Measurements from ENCODE around the gene AGRP.

DNA sequence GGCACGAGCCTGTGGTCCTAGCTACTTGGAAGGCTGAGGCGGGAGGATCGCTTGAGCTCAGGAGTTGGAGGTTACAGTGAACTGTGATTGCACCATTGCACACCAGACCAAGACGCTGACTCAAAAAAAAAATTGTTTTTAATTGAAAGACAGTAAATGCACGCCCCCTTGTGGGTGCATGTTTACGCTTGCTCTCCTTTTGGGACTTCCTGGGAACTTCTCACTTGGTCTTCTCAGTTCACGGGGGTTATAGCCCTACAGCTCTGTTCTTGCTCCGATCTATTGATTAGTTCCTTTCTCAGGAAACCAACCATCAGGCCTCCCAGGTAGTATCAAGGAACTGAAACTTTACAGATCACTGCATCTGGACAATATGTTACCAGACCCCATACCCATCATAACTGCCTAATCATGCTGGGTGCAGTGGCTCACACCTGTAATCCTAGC, 31.1 kb upstream of the AGRP start:
- TF ChIP-seq, protein P1, sequence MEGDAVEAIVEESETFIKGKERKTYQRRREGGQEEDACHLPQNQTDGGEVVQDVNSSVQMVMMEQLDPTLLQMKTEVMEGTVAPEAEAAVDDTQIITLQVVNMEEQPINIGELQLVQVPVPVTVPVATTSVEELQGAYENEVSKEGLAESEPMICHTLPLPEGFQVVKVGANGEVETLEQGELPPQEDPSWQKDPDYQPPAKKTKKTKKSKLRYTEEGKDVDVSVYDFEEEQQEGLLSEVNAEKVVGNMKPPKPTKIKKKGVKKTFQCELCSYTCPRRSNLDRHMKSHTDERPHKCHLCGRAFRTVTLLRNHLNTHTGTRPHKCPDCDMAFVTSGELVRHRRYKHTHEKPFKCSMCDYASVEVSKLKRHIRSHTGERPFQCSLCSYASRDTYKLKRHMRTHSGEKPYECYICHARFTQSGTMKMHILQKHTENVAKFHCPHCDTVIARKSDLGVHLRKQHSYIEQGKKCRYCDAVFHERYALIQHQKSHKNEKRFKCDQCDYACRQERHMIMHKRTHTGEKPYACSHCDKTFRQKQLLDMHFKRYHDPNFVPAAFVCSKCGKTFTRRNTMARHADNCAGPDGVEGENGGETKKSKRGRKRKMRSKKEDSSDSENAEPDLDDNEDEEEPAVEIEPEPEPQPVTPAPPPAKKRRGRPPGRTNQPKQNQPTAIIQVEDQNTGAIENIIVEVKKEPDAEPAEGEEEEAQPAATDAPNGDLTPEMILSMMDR (conservative IDR thresholded peaks at IDR 0.05; ENCODE audit: low read length) = peak; percentile 72
- no peak for TF ChIP-seq EZH2phosphoT487 (IDR thresholded peaks at IDR 0.05; ENCODE audit: borderline replicate concordance)
